GM23338 (cell line): ENCODE measurements around the gene GMPPA. TPM values are rescaled to one million over a fixed set of nuclear protein-coding genes. Genes with fewer than 3 reads are reported as not detected.

Experiments used
- ATAC-seq: fragments of 200-7000 bp; cut with Tn5 transposase; 3 replicates; pipeline ENCODE4 v1.9.1; 2020
- DNase-seq: peaks from one replicate; pipeline ENCODE4 v3.0.0-alpha.2; 2015; ENCODE audit warnings: low spot score
- H2AFZ ChIP-seq: fragments of 200-600 bp; sonication (generic); 2 replicates; pipeline ENCODE4 v1.8.0; 2016; ENCODE audit warnings: antibody characterized with exemption, mild to moderate bottlenecking, moderate library complexity
- H3F3A ChIP-seq: fragments of 200-600 bp; sonication (generic); replicated peaks from 2 replicates; pipeline ENCODE4 v1.8.0; 2017; ENCODE audit warnings: antibody characterized with exemption, mixed run types, low read depth
- H3K27ac ChIP-seq: fragments of 200-600 bp; sonication (generic); 2 replicates; pipeline ENCODE4 v1.6.1; 2016; ENCODE audit warnings: low read depth
- H3K27me3 ChIP-seq: fragments of 200-600 bp; sonication (generic); 2 replicates; pipeline ENCODE4 v1.8.0; 2016; ENCODE audit warnings: mild to moderate bottlenecking, mixed run types, moderate library complexity; ENCODE audit not compliant: insufficient read depth
- H3K36me3 ChIP-seq: fragments of 200-600 bp; sonication (generic); 2 replicates; pipeline ENCODE4 v1.8.0; 2016; ENCODE audit warnings: mild to moderate bottlenecking; ENCODE audit not compliant: insufficient read depth
- H3K4me1 ChIP-seq: fragments of 200-600 bp; sonication (generic); 2 replicates; pipeline ENCODE4 v1.8.0; 2016; ENCODE audit warnings: mild to moderate bottlenecking, moderate library complexity; ENCODE audit not compliant: insufficient read depth
- H3K4me2 ChIP-seq: fragments of 200-600 bp; sonication (generic); 2 replicates; pipeline ENCODE4 v1.7.1; 2017; ENCODE audit warnings: mixed run types
- H3K4me3 ChIP-seq: fragments of 200-600 bp; sonication (generic); 2 replicates; pipeline ENCODE4 v1.6.1; 2016; ENCODE audit warnings: mixed run types
- H3K79me2 ChIP-seq: fragments of 200-600 bp; sonication (generic); replicated peaks from 2 replicates; pipeline ENCODE4 v1.8.0; 2017; ENCODE audit warnings: mild to moderate bottlenecking; ENCODE audit not compliant: insufficient read depth
- H3K9me2 ChIP-seq: fragments of 200-600 bp; sonication (generic); 2 replicates; pipeline ENCODE4 v1.8.0; 2017; ENCODE audit not compliant: insufficient read depth
- H4K20me1 ChIP-seq: fragments of 200-600 bp; sonication (generic); replicated peaks from 2 replicates; pipeline ENCODE4 v1.8.0; 2017; ENCODE audit warnings: mild to moderate bottlenecking; ENCODE audit not compliant: insufficient read depth
- H3K27ac Mint-ChIP-seq: 2 replicates; pipeline ENCODE4 v1.8.0; 2020; ENCODE audit warnings: inconsistent platforms, mild to moderate bottlenecking, moderate library complexity, mixed read lengths
- H3K27me3 Mint-ChIP-seq: 3 replicates; pipeline ENCODE4 v1.8.0; 2022; ENCODE audit warnings: low read depth, mild to moderate bottlenecking, moderate library complexity, mixed read lengths, inconsistent platforms; ENCODE audit not compliant: insufficient read depth, poor library complexity
- H3K36me3 Mint-ChIP-seq: 3 replicates; pipeline ENCODE4 v1.8.0; 2021; ENCODE audit warnings: low read depth, mild to moderate bottlenecking, inconsistent platforms, moderate library complexity, mixed read lengths
- H3K4me1 Mint-ChIP-seq: 3 replicates; pipeline ENCODE4 v1.8.0; 2020; ENCODE audit warnings: mild to moderate bottlenecking, inconsistent platforms, mixed read lengths
- H3K4me3 Mint-ChIP-seq: 3 replicates; pipeline ENCODE4 v1.8.0; 2021; ENCODE audit warnings: moderate library complexity, mild to moderate bottlenecking, inconsistent platforms, mixed read lengths
- H3K9me3 Mint-ChIP-seq: 3 replicates; pipeline ENCODE4 v1.8.0; 2020; ENCODE audit warnings: moderate library complexity, mild to moderate bottlenecking, inconsistent platforms, mixed read lengths
- CREB1 ChIP-seq: fragments of 250-450 bp; sonication (Bioruptor Pico); IDR thresholded peaks from 2 replicates; pipeline ENCODE4 v1.5.0; 2020; ENCODE audit warnings: low read depth, mild to moderate bottlenecking, moderate library complexity
- CTCF ChIP-seq, 2 experiments: fragments of 200-600 bp in 1 of 2; sonication (generic) in 1 of 2; conservative IDR thresholded peaks; 2 replicates each; pipeline versions ENCODE4 v1.5.1 to v1.6.1; 2016 to 2017; ENCODE audit warnings: antibody characterized with exemption in 2 of 2, low read depth in 2 of 2, mild to moderate bottlenecking in 2 of 2, moderate library complexity in 1 of 2
- ETS1 ChIP-seq: IDR thresholded peaks from 2 replicates; pipeline ENCODE4 v1.6.1; 2016; ENCODE audit warnings: antibody characterized with exemption
- JUNB ChIP-seq: IDR thresholded peaks from one replicate; pipeline ENCODE4 v1.6.1; 2016; ENCODE audit warnings: antibody characterized with exemption; ENCODE audit not compliant: unreplicated experiment
- REST ChIP-seq: IDR thresholded peaks from one replicate; pipeline ENCODE4 v1.6.1; 2018; ENCODE audit warnings: antibody characterized with exemption; ENCODE audit not compliant: unreplicated experiment
- STAT1 ChIP-seq: IDR thresholded peaks from one replicate; pipeline ENCODE4 v1.6.1; 2016; ENCODE audit warnings: antibody characterized with exemption; ENCODE audit not compliant: unreplicated experiment
- ZNF462 ChIP-seq: fragments of 250-450 bp; sonication (Bioruptor Pico); IDR thresholded peaks from 2 replicates; pipeline ENCODE4 v1.5.0; 2020; ENCODE audit warnings: mild to moderate bottlenecking, moderate library complexity
- polyA plus RNA-seq: library from polyadenylated mRNA; unstranded; fragments of >200 nt; fragmentation: Nextera tagmentation; extraction: Ambion mirVana; gene quantifications from 2 replicates; pipeline ENCODE4 v1.2.1, GENCODE V29; 2016
- total RNA-seq: library from RNA; depleted of rRNA; stranded (reverse); fragments of >200 nt; shearing (Covaris generic); gene quantifications from 2 replicates; pipeline ENCODE4 v1.2.3, GENCODE V29; 2014

Gene GMPPA
- total and polyA plus RNA-seq, 2 experiments from 2014 or later, result 27.0 to 33.8 TPM

DNA sequence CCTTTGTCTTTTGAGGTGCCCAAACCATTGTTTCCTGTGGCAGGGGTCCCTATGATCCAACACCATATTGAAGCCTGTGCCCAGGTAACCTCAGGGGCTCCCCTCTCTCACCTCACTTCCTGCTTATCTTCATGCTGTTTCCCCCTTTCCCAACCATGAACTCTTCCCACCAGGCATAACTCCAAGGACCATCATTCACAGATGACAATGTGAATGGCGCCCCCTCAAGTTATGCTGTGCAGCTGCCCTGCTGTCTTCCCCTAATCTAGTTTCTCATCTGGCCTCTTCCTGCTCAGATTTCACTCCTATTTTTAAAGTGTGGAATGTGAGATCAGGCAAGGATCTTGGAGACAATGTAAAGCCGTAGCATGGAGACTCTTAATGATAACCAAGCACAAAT lies 1.4 kb downstream of the GMPPA start:
- peak overlapping the region; percentile 79; the same call in 1 of the 2 replicates for H3K4me2 ChIP-seq
- peaks cover 29% of the 10 kb centered on the region for H3K27me3 ChIP-seq
- peaks cover 14% of the 10 kb centered on the region for H3F3A ChIP-seq
- Mint-ChIP-seq H3K9me3 (no peaks in the 10 kb centered on the region), H3K4me3 (peak overlapping the region; percentile 84; the same call in 2 of the 3 replicates), H3K27ac (no peak overlapping the region), H3K4me1 (peaks cover 55% of the 10 kb centered on the region), H3K36me3 (peaks cover 10% of the 10 kb centered on the region), H3K27me3 (peaks cover 39% of the 10 kb centered on the region)
- TF ChIP-seq ETS1 (no peak), CREB1 (CRISPR knock-in tag) (no peak), ZNF462 (CRISPR knock-in tag) (no peak), JUNB (no peak), STAT1 (no peak), REST (no peak), CTCF (conservative IDR thresholded peaks at IDR 0.05; ENCODE audit: low read depth in 2 of 2) (peak; percentile 65 to 76)
- H2AFZ ChIP-seq, result no peak overlapping the region
- H3K9me2 ChIP-seq, result no peaks in the 10 kb centered on the region
- H3K36me3 ChIP-seq, result no peaks in the 10 kb centered on the region
- DNase-seq (peak; percentile 66), ATAC-seq (no peak)
- peak overlapping the region; percentile 58; the same call in 1 of the 2 replicates for H3K4me3 ChIP-seq
- H3K4me1 ChIP-seq, result peaks cover 47% of the 10 kb centered on the region
- H3K79me2 ChIP-seq, result no peaks in the 10 kb centered on the region
- no peak overlapping the region for H3K27ac ChIP-seq
- no peaks in the 10 kb centered on the region for H4K20me1 ChIP-seq
